ENCODE data around the gene RERE.

DNA sequence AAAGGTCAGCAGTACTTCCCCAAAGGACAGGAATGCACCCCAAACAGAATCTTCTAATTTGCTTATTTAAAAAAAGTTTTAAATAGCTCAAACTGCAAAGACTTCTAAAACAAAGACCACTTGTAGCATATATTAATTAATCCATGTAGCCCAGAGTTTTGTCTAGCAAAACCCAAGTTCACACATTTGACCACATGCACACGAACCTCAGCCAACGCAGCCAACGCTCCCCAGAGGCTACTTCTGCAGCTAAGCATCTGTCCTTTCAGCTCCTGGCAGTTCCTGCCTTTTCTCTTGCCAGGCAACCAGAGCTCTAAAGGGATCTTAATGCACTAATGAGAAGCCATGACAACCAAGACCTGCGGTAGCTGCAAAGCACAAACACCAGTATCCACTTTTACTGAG, 89.6 kb downstream of the RERE start:
- no peak for TF ChIP-seq POLR2AphosphoS5 (IDR thresholded peaks at IDR 0.05; ENCODE audit: low read depth, low read length)
- no peak for TF ChIP-seq POLR2A (IDR thresholded peaks at IDR 0.05; ENCODE audit: low read depth, low read length)
